ENCODE data around the gene PDGFA.
A peak's percentile ranks its signal among the peaks of the same experiment; 100 is the strongest.

Gene PDGFA

DNA sequence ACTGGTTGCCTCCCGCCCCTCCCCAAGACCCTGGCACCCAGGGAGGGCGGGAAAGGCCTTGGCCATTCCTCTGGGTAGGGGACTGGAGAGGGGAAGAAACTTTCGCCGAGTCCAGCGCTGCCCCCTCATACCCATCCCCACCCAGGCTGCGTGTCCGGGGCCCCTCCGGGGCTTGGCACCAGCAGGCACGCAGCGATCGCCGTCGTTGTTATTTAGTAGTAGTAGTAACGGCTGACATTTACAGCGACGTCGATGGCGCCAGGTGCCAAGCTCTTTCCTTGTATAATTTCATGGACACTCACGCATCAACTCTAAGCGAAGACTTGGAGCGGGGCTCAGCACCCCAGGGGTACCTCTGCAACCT lies 3.3 kb upstream of the PDGFA start:
- no peak for TF ChIP-seq NFIC (IDR thresholded peaks at IDR 0.05)
- TF ChIP-seq CREB1 (IDR thresholded peaks at IDR 0.05; ENCODE audit: low read depth) = no peak
- no peak for TF ChIP-seq REST (IDR thresholded peaks at IDR 0.05; ENCODE audit: low read depth)
- TF ChIP-seq ZBTB7A (IDR thresholded peaks at IDR 0.05; ENCODE audit: low read depth) = no peak
- TF ChIP-seq RAD21 (IDR thresholded peaks at IDR 0.05; ENCODE audit: low read depth) = no peak
- no peak for TF ChIP-seq TEAD4 (IDR thresholded peaks at IDR 0.05)
- no peak for TF ChIP-seq TAF1 (IDR thresholded peaks at IDR 0.05; ENCODE audit: low read depth)
- TF ChIP-seq, protein P1, sequence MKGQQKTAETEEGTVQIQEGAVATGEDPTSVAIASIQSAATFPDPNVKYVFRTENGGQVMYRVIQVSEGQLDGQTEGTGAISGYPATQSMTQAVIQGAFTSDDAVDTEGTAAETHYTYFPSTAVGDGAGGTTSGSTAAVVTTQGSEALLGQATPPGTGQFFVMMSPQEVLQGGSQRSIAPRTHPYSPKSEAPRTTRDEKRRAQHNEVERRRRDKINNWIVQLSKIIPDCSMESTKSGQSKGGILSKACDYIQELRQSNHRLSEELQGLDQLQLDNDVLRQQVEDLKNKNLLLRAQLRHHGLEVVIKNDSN (IDR thresholded peaks at IDR 0.05) = no peak

- TF ChIP-seq TCF12 (IDR thresholded peaks at IDR 0.05; ENCODE audit: low read depth) = peak; percentile 83
- TF ChIP-seq, protein P1 (IDR thresholded peaks at IDR 0.05) = peak; percentile 85
- peak; percentile 98 for TF ChIP-seq EGR1 (IDR thresholded peaks at IDR 0.05)
- no peak for TF ChIP-seq FOXM1 (IDR thresholded peaks at IDR 0.05; ENCODE audit: borderline replicate concordance, low read depth)
- no peak for TF ChIP-seq CREB1 (IDR thresholded peaks at IDR 0.05; ENCODE audit: low read depth)
- TF ChIP-seq NFIC (IDR thresholded peaks at IDR 0.05) = peak; percentile 33
- peak; percentile 49; the same call in 1 of the 2 replicates for TF ChIP-seq MAX (IDR thresholded peaks at IDR 0.05)
- peak; percentile 16; the same call in 1 of the 2 replicates for TF ChIP-seq RAD21 (IDR thresholded peaks at IDR 0.05; ENCODE audit: low read depth)
- peak; percentile 77 for TF ChIP-seq ZBTB7A (IDR thresholded peaks at IDR 0.05; ENCODE audit: low read depth)
- TF ChIP-seq TAF1 (IDR thresholded peaks at IDR 0.05; ENCODE audit: low read depth) = no peak
- peak; percentile 66 for TF ChIP-seq TEAD4 (IDR thresholded peaks at IDR 0.05)
- TF ChIP-seq EP300 (IDR thresholded peaks at IDR 0.05; ENCODE audit: borderline replicate concordance) = peak; percentile 79
- no peak for TF ChIP-seq REST (IDR thresholded peaks at IDR 0.05; ENCODE audit: low read depth)
Observed at GRCh38 chr7:522071-522950, 2.7 kb upstream of the PDGFA start.

DNA sequence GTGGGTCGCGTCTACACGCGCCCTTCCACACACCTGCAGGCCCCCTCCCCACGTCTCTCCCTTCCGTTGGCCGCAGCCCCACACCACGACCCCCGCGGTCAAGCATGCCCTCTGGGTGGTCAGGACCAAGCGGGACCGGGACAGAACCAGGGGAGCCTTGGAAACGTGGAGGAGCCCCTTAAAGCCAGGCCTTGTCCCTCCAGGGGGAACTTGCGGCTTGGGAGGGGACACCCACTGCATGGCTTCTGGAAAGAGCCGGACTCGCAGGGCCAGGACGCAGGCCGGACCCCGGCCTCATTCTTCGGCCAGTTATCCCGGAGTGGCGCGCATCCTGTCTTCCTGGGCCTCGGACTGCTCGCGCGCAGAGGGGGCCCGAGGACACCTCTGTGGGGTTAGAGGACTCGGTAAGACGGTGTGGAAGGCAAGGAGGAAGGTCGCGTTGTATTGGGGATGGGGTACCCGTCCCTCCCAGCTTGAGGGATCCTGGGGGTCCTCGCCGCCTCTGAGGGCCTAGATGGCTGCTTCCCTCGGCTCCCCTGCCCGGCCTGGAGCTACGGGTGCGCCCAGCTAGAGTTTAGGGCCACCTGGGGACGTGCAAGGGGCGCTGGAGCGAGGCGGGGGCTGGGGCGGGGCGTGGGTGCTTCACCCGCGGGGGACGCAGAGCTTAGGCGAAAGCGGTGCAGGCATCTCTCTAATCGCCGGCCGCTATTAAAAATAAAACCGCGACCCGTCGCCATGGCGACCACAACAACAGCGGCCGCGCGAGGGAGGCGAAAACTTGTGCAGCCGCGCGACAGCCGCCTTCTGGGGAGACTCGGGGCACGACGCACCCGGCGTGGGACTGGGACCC lies 1.8 kb upstream of the PDGFA start:
- 0 out of 2 replicates have a peak, but pooled peaks have one; percentile 16 for TF ChIP-seq ZBTB7A (IDR thresholded peaks at IDR 0.05; ENCODE audit: low read depth)
- no peak for TF ChIP-seq TCF12 (IDR thresholded peaks at IDR 0.05; ENCODE audit: low read depth)

GRCh38 chr7:520503-521161 lies 986 bp upstream of the PDGFA start:
- TF ChIP-seq NFIC (IDR thresholded peaks at IDR 0.05) (no peak), CEBPB (IDR thresholded peaks at IDR 0.05) (no peak), EGR1 (IDR thresholded peaks at IDR 0.05) (peak; percentile 53; the same call in 1 of the 2 replicates), EP300 (IDR thresholded peaks at IDR 0.05; ENCODE audit: borderline replicate concordance) (no peak), ZBTB7A (IDR thresholded peaks at IDR 0.05; ENCODE audit: low read depth) (peak; percentile 6; the same call in 1 of the 2 replicates), YY1 (IDR thresholded peaks at IDR 0.05; ENCODE audit: low read depth) (no peak)

DNA sequence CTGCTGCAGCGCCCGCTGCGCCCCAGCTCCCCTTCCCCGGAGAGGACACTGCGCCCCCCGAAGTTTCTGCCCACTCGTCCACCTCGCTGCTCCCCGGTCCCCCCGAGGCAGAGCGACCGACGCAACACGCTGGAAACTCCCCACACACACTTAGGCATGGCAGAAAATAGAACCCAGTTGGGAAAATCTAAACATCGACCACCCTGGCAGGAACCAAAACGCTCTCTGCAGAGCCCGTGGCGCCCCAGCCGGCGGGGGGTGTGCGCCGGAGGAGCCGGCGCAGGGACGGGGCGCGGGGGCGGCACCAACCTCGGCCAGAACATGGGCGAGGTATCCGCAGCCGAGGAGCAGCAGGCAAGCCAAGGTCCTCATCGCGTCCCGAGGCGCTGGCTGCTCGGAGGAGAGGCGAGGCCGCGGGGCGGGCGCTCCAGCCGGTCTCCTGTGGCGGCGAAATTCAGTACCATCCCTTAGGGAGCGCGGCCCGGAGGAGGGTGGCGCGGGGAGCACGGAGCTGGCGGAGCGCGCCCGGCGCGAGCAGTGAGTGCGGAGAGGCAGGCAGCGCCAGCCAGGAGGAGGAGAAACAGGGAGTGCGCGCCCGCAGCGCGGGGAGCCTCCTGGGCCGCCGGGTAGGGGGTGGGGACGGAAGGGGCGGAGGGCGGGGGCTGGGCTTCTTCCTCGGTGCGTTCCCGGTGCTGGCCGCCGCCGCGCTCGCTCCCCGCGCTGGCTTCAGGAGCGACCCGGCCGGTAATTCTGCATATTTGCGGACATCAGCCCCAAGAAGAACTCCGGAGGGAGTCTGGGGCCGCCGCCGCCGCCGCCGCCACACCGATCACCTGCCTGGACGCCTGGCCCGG lies 789 bp downstream of the PDGFA start:
- 0 out of 2 replicates have a peak, but pooled peaks have one; percentile 31 for TF ChIP-seq MAX (IDR thresholded peaks at IDR 0.05)
- TF ChIP-seq EGR1 (IDR thresholded peaks at IDR 0.05) = peak; percentile 36; the same call in 1 of the 2 replicates
- TF ChIP-seq, protein P1 (IDR thresholded peaks at IDR 0.05) = no peak
- no peak for TF ChIP-seq YY1 (IDR thresholded peaks at IDR 0.05; ENCODE audit: low read depth)
- TF ChIP-seq TEAD4 (IDR thresholded peaks at IDR 0.05) = no peak
- TF ChIP-seq NFIC (IDR thresholded peaks at IDR 0.05) = peak; percentile 56
- TF ChIP-seq CEBPB (IDR thresholded peaks at IDR 0.05) = no peak
- 0 out of 2 replicates have a peak, but pooled peaks have one; percentile 0 for TF ChIP-seq RAD21 (IDR thresholded peaks at IDR 0.05; ENCODE audit: low read depth)
- no peak for TF ChIP-seq CREB1 (IDR thresholded peaks at IDR 0.05; ENCODE audit: low read depth)
- TF ChIP-seq ZBTB7A (IDR thresholded peaks at IDR 0.05; ENCODE audit: low read depth) = 0 out of 2 replicates have a peak, but pooled peaks have one; percentile 6
- peak; percentile 64; the same call in 1 of the 2 replicates for TF ChIP-seq TAF1 (IDR thresholded peaks at IDR 0.05; ENCODE audit: low read depth)
- no peak for TF ChIP-seq FOXM1 (IDR thresholded peaks at IDR 0.05; ENCODE audit: borderline replicate concordance, low read depth)
- TF ChIP-seq EP300 (IDR thresholded peaks at IDR 0.05; ENCODE audit: borderline replicate concordance) = no peak; the same call in 1 of the 2 replicates
- no peak for TF ChIP-seq REST (IDR thresholded peaks at IDR 0.05; ENCODE audit: low read depth)
- TF ChIP-seq TCF12 (IDR thresholded peaks at IDR 0.05; ENCODE audit: low read depth) = no peak

Measured in Ishikawa (cell line).